OCI-LY3 (cell line): ENCODE measurements around the gene SFXN2.

Experiments
- EZH2phosphoT487 ChIP-seq: fragments of 200-600 bp; shearing (Covaris generic); IDR thresholded peaks from 2 replicates; pipeline ENCODE4 v1.6.1; 2018; ENCODE audit warnings: antibody characterized with exemption, mixed run types, low read depth
- TF ChIP-seq, protein P1 (sequence below): fragments of 200-600, 300-600 bp; sonication (generic); IDR thresholded peaks from 2 replicates; pipeline ENCODE4 v1.5.1; 2014; ENCODE audit warnings: antibody characterized with exemption, low read length, low read depth

DNA sequence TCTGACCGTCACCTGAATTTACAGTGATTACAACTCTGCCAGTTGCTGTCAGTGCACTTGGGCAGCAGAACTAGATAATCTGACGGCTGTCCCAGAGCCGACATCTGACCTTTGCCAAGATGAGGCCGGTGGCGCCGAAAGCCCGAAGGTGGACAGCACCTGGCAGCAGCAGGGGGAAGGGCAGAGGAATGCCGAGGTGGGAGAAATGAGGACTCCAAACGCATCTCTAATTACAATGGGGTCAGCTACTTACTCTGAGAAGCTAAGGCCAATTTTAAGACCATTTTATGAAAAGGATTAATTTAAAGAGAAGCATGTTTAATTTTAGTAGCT, 36.4 kb upstream of the SFXN2 start:
- TF ChIP-seq, protein P1, sequence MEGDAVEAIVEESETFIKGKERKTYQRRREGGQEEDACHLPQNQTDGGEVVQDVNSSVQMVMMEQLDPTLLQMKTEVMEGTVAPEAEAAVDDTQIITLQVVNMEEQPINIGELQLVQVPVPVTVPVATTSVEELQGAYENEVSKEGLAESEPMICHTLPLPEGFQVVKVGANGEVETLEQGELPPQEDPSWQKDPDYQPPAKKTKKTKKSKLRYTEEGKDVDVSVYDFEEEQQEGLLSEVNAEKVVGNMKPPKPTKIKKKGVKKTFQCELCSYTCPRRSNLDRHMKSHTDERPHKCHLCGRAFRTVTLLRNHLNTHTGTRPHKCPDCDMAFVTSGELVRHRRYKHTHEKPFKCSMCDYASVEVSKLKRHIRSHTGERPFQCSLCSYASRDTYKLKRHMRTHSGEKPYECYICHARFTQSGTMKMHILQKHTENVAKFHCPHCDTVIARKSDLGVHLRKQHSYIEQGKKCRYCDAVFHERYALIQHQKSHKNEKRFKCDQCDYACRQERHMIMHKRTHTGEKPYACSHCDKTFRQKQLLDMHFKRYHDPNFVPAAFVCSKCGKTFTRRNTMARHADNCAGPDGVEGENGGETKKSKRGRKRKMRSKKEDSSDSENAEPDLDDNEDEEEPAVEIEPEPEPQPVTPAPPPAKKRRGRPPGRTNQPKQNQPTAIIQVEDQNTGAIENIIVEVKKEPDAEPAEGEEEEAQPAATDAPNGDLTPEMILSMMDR: no peak
- no peak for TF ChIP-seq EZH2phosphoT487
